ENCODE data around the gene SLC9A5.

The SLC9A5 gene

GRCh38 chr16:67238278-67238575 lies 10.6 kb upstream of the SLC9A5 start:
- H3K27ac ChIP-seq: no peak overlapping the region
- TF ChIP-seq, protein P1, sequence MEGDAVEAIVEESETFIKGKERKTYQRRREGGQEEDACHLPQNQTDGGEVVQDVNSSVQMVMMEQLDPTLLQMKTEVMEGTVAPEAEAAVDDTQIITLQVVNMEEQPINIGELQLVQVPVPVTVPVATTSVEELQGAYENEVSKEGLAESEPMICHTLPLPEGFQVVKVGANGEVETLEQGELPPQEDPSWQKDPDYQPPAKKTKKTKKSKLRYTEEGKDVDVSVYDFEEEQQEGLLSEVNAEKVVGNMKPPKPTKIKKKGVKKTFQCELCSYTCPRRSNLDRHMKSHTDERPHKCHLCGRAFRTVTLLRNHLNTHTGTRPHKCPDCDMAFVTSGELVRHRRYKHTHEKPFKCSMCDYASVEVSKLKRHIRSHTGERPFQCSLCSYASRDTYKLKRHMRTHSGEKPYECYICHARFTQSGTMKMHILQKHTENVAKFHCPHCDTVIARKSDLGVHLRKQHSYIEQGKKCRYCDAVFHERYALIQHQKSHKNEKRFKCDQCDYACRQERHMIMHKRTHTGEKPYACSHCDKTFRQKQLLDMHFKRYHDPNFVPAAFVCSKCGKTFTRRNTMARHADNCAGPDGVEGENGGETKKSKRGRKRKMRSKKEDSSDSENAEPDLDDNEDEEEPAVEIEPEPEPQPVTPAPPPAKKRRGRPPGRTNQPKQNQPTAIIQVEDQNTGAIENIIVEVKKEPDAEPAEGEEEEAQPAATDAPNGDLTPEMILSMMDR (IDR thresholded peaks at IDR 0.05): no peak
- H3K9ac ChIP-seq: no peak overlapping the region
- no peaks in the 10 kb centered on the region for H3K9me3 ChIP-seq (ENCODE audit: control insufficient read depth, low read length)
- no peaks in the 10 kb centered on the region for H3K27me3 ChIP-seq (ENCODE audit: control insufficient read depth, insufficient read depth, low read length)
- peaks cover 2% of the 10 kb centered on the region for H3K79me2 ChIP-seq
- H3K4me1 ChIP-seq: no peaks in the 10 kb centered on the region
- H3K4me3 ChIP-seq (ENCODE audit: low read depth, low read length): no peak overlapping the region
- no peak overlapping the region for H2AFZ ChIP-seq
- H3K36me3 ChIP-seq (ENCODE audit: control insufficient read depth, insufficient read depth, low read length): no peaks in the 10 kb centered on the region
- H3K4me2 ChIP-seq (ENCODE audit: low read length): no peak overlapping the region

DNA sequence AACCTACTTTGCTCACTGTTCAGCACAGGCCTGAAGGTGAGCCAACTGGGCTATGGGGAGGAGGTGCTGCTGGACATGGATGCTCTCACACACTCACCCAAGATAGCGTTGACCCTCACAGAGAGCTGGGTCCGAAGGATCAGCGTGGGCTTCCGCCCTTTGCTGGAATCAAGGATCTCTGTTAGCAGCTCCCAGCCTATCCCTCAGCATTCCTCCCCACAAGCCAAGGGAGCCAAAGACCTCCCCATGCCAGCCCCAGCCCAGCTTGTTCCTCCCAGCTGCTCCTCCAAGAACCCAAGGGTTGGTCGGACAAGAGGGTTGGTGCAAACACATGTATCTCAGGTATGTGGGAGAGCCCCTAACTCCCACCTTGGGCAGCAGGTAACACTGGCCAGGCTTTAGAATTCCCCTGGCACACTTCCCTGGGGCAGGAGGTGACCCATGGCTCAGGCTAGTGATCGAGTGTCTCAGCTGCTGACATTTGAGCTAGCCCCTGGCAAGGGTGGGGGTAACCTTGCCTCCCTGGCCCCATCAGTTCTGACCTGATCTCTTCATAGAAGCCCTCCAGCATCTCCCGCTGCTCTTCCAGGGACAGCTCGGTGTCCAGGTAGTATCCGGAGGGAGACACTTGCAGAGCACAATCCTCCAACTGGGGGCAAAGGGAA lies 9.8 kb upstream of the SLC9A5 start:
- no peaks in the 10 kb centered on the region for H3K36me3 ChIP-seq (ENCODE audit: control insufficient read depth, insufficient read depth, low read length)
- H3K4me3 ChIP-seq (ENCODE audit: low read depth, low read length): no peak overlapping the region
- no peak overlapping the region for H3K9ac ChIP-seq

DNA sequence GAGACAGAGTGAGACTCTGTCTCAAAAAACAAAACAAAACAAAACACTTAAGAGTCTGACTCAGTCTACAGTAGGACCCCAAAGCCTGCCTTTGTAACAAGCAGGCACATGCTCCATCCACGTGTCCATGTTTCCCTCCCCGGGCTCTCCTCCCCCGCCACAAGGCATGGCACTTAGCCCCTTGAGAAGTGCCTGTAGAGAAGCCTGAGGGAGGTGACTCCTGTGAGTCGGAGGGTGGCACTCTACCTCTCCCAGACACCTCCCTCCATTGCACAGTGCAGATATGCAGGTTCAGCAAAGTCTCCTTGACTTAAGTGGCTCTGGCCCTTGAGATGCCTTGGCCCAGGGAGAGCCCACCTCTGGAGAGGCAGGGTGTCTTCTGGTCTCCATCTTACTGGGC lies 8.3 kb upstream of the SLC9A5 start:
- peaks cover 2% of the 10 kb centered on the region for H3K79me2 ChIP-seq
- H2AFZ ChIP-seq: no peak overlapping the region
- no peaks in the 10 kb centered on the region for H3K9me3 ChIP-seq (ENCODE audit: control insufficient read depth, low read length)
- no peak overlapping the region for H3K4me2 ChIP-seq (ENCODE audit: low read length)
- no peaks in the 10 kb centered on the region for H3K36me3 ChIP-seq (ENCODE audit: control insufficient read depth, insufficient read depth, low read length)
- no peaks in the 10 kb centered on the region for H3K27me3 ChIP-seq (ENCODE audit: control insufficient read depth, insufficient read depth, low read length)
- no peak overlapping the region for H3K27ac ChIP-seq
- no peak overlapping the region for H3K9ac ChIP-seq
- no peak overlapping the region for H3K4me3 ChIP-seq (ENCODE audit: low read depth, low read length)
- peaks cover under 1% of the 10 kb centered on the region for H3K4me1 ChIP-seq
- TF ChIP-seq, protein P1 (IDR thresholded peaks at IDR 0.05): no peak

More for the DNA sequence above, 9.8 kb upstream of the SLC9A5 start:
- H3K4me1 ChIP-seq: no peaks in the 10 kb centered on the region
- no peak overlapping the region for H3K4me2 ChIP-seq (ENCODE audit: low read length)
- TF ChIP-seq, protein P1 (IDR thresholded peaks at IDR 0.05): no peak
- no peaks in the 10 kb centered on the region for H3K27me3 ChIP-seq (ENCODE audit: control insufficient read depth, insufficient read depth, low read length)
- no peaks in the 10 kb centered on the region for H3K9me3 ChIP-seq (ENCODE audit: control insufficient read depth, low read length)
- H3K27ac ChIP-seq: no peak overlapping the region
- peaks cover 2% of the 10 kb centered on the region for H3K79me2 ChIP-seq
- no peak overlapping the region for H2AFZ ChIP-seq

- no peak overlapping the region for H2AFZ ChIP-seq
- no peaks in the 10 kb centered on the region for H3K9me3 ChIP-seq (ENCODE audit: control insufficient read depth, low read length)
- H3K36me3 ChIP-seq (ENCODE audit: control insufficient read depth, insufficient read depth, low read length): no peaks in the 10 kb centered on the region
- H3K4me2 ChIP-seq (ENCODE audit: low read length): no peak overlapping the region
- TF ChIP-seq, protein P1 (IDR thresholded peaks at IDR 0.05): no peak
- no peak overlapping the region for H3K9ac ChIP-seq
- H3K27ac ChIP-seq: peak overlapping the region; percentile 21
- H3K79me2 ChIP-seq: peaks cover 2% of the 10 kb centered on the region
- peaks cover 5% of the 10 kb centered on the region for H3K4me1 ChIP-seq
- H3K4me3 ChIP-seq (ENCODE audit: low read depth, low read length): no peak overlapping the region
- no peaks in the 10 kb centered on the region for H3K27me3 ChIP-seq (ENCODE audit: control insufficient read depth, insufficient read depth, low read length)
Observed at GRCh38 chr16:67241008-67241900, 7.5 kb upstream of the SLC9A5 start.
